H7 (cell line): ENCODE results near the gene PPP2R3B. TPM values are rescaled to one million over a fixed set of nuclear protein-coding genes. Genes with fewer than 3 reads are reported as not detected.

ENCODE experiments used
- DNase-seq: peaks from one replicate; pipeline ENCODE4 v3.0.0; 2012
- H3K27me3 ChIP-seq: 2 replicates; pipeline ENCODE4 v1.6.0; 2011; ENCODE audit warnings: mild to moderate bottlenecking, low read length; ENCODE audit not compliant: control insufficient read depth, insufficient read depth
- H3K36me3 ChIP-seq: replicated peaks from 2 replicates; pipeline ENCODE4 v1.5.1; 2011; ENCODE audit warnings: low read length; ENCODE audit not compliant: control insufficient read depth, insufficient read depth
- H3K4me3 ChIP-seq: 2 replicates; pipeline ENCODE4 v1.5.1; 2011; ENCODE audit warnings: low read depth, mild to moderate bottlenecking, control low read depth, low read length, moderate library complexity; ENCODE audit not compliant: insufficient read depth
- total RNA-seq: library from RNA; depleted of rRNA; stranded (reverse); fragments of >200 nt; shearing (Covaris generic); gene quantifications from 2 replicates; pipeline ENCODE4 v1.2.3, GENCODE V29; 2014

PPP2R3B gene
- total RNA-seq, 1 experiment from 2014 or later, result 63.1 TPM

- no peak overlapping the region for H3K4me3 ChIP-seq
- no peak for DNase-seq
- H3K36me3 ChIP-seq, result peaks cover 1% of the 10 kb centered on the region
- no peaks in the 10 kb centered on the region for H3K27me3 ChIP-seq
Observed at GRCh38 chrX:347351-348117, 39.2 kb downstream of the PPP2R3B start.

GRCh38 chrX:346034-346813, 40.5 kb downstream of the PPP2R3B start:
- Histone ChIP-seq H3K4me3 (no peak overlapping the region), H3K36me3 (no peaks in the 10 kb centered on the region; the same call in 1 of the 2 replicates)
- DNase-seq, result peak; percentile 80

DNA sequence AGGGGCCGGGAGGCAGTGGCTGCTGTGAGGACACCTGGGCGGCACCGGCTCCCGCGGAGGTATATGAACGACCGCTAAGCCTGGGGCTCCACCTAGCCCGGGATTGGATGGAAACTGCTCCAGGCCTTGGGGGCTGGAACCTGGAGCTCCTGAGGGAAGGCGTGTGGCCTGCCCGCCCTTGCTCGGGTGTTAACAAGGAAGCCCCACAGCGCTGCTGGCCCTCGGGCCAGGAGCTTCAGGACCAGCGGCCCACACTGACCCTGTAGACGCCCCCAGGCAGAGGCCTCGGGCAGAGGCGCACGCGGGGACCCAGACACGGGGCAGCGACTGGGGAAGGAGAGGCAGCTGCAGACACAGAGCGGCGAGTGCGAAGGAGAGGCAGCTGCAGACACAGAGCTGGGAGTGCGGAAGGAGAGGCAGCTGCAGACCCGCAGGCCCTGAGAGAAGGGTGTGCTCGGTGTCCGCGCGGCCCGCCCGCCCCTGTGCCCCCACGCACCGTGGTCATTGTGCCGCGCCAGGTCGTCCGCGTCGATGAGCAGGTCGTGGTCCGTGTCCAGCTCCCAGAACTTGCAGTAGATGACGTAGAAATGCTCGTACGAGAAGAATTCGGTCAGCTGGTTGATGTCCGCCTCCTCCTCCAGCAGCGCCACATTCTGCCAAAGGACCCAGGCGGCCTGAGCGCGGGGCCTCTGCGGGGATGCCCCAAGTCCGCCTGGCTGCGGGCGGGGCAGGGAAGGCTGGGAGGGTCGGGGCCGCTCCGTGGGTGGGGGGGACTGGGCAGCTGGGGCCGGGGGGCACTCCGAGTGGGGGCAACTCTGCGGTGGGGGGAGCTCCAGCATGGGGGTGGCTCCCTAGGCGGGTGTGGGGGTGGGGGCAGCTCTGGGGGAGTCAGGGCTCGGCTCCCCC, 41.4 kb downstream of the PPP2R3B start:
- no peak for DNase-seq
- H3K27me3 ChIP-seq, result no peaks in the 10 kb centered on the region
- H3K4me3 ChIP-seq, result no peak overlapping the region
- H3K36me3 ChIP-seq, result no peaks in the 10 kb centered on the region; the same call in 1 of the 2 replicates

More at GRCh38 chrX:346034-346813, 40.5 kb downstream of the PPP2R3B start:
- no peaks in the 10 kb centered on the region for H3K27me3 ChIP-seq

DNA sequence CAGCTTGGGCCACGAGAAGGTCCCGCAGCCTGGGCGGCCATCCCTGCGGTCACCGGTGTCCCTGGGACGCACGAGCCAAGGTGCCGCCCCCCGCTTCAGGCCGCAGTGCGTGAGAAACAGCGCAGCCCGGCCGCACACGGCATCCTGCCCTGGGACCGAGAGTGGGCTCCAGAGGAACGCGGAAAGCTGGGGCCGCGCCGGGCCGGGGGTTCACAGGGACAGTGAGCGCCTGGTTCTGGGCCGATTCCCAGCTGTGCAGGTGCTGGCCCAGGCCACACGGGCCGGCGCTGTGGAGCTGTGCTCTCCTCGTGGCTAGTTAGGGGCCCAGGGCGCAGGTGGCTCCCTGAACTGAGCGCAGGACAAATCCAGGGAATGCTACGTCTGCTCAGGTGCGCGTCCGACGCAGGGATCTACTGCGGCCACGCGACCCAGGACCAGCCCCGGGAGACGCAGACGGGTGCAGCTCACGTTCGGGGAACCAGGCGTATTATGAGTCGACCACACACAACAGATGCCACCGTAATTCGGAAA, 42.3 kb downstream of the PPP2R3B start:
- H3K27me3 ChIP-seq, result no peaks in the 10 kb centered on the region
- H3K4me3 ChIP-seq, result no peak overlapping the region
- no peak for DNase-seq
- no peaks in the 10 kb centered on the region; the same call in 1 of the 2 replicates for H3K36me3 ChIP-seq

- H3K4me3 ChIP-seq, result no peak overlapping the region
- no peaks in the 10 kb centered on the region for H3K27me3 ChIP-seq
- no peak for DNase-seq
- H3K36me3 ChIP-seq, result peaks cover 4% of the 10 kb centered on the region
Observed at GRCh38 chrX:341541-342101, 45.1 kb downstream of the PPP2R3B start.

DNA sequence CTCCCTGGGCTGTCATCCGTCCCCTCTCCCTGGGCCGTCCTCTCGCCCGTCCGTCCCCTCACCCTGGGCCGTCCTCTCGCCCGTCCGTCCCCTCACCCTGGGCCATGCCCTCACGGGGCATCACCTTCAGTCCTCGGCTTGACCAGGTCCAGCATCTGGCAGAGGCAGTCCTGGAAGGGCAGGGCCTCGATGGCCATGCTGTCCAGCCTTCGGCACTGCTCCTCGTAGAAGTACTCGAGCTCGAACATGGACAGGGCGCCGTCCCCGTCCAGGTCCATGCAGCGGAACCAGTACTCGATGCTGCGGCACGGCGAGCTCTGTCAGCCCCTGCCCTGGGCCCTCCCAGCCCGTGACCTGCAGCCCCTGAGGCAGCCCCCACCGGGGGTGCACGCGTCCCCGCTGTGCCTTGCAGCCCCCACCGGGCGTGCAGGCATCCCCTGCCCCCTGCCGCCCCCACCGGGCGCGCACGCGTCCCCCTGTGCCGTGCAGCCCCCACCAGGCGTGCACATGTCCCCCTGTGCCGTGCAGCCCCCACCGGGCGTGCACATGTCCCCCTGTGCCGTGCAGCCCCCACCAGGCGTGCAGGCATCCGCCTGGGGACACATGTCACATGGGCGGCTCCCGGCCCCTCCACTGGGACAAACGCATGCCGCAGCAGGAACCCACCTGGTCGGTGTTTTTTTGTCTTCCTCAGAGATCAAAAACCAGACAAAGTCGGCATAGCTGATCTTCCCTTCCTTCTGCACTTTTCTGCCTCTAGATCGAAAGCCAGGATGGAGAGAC, 45.9 kb downstream of the PPP2R3B start:
- H3K27me3 ChIP-seq, result no peaks in the 10 kb centered on the region
- peaks cover 4% of the 10 kb centered on the region for H3K36me3 ChIP-seq
- H3K4me3 ChIP-seq, result no peak overlapping the region
- DNase-seq, result no peak

GRCh38 chrX:340121-340520, 46.6 kb downstream of the PPP2R3B start:
- peaks cover 4% of the 10 kb centered on the region for H3K36me3 ChIP-seq
- no peaks in the 10 kb centered on the region for H3K27me3 ChIP-seq
- no peak for DNase-seq
- no peak overlapping the region for H3K4me3 ChIP-seq

DNA sequence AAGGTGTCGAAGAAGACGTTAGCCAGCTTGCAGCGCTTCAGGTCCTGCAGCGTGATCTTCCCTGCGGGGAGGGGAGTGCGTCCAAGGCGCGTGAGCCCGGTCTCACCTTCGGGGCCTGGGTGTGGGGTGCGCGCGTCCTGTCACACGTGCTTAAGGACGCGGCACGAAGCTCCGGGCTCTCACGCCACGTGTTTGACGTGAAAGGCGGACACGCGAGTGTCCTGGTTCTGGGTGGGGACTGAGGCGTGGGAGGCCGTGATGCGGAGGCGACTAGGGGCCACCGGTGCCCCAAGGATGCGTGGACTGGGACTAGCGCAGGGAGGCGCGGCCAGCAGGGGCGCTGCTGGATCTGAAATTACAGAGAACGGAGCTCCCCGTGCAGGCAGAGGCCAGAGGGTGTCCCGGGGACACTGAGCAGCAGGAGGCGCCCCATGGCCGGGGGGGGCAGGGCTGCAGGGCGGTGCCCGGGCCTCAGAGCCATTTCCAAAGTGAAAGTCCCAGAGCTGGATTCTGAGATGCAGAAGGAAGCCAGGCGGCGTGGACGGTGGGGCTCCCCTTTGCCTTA, 47.8 kb downstream of the PPP2R3B start:
- H3K27me3 ChIP-seq, result no peaks in the 10 kb centered on the region
- DNase-seq, result peak; percentile 73

DNA sequence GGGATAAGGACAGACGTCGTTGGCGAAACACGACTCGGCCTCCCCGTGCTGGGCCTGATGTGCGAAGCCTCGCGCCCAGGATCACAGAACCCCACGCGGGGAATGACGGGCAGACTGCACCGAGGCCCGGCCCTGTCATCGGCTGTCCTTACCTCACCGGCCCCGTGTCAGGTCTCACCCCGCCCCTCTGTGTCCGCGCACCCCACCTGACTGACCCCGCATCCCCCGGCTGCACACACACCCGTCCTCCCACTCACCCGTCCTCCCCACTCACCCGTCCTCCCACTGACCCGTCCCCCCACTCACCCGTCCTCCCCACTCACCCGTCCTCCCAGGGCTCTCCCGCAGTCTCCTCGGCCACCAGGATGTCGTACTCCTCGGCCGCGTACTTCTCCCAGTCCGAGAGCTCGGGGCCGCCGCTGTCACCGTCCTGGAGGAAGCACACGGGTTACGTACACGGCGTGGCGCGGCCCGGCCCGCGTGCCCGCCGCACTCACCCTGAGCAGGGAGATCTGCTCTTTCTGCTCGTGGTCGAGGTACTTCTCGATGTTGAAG, 48.3 kb downstream of the PPP2R3B start:
- no peak for DNase-seq
- peaks cover 4% of the 10 kb centered on the region for H3K36me3 ChIP-seq
- H3K4me3 ChIP-seq, result no peak overlapping the region
- no peaks in the 10 kb centered on the region for H3K27me3 ChIP-seq

More for the DNA sequence above, 47.8 kb downstream of the PPP2R3B start:
- Histone ChIP-seq H3K36me3 (peaks cover 4% of the 10 kb centered on the region; the same call in 1 of the 2 replicates), H3K4me3 (no peak overlapping the region)

GRCh38 chrX:337331-337831, 49.3 kb downstream of the PPP2R3B start:
- Histone ChIP-seq H3K4me3 (no peak overlapping the region), H3K27me3 (no peaks in the 10 kb centered on the region), H3K36me3 (peaks cover 4% of the 10 kb centered on the region)
- DNase-seq, result no peak

DNA sequence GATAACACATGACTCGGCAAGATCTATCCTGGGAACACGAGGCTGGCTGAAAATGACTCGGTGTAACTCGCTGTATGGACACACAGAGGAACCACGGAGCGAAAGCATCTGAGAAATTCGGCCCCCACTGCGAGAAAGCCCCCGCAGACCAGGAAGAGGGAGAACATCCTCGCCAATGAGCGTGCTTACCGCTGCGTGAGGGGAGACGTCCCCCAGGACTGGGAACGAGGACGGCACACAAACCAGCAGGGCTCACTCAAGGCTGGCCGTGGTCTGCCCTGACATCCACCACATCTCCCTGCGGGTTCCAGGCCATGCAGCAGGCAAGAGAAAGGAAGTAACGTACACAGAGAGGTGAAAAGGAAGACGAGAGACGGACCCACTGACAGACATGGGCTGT, 50.5 kb downstream of the PPP2R3B start:
- Histone ChIP-seq H3K36me3 (peaks cover 4% of the 10 kb centered on the region), H3K4me3 (no peak overlapping the region), H3K27me3 (peaks cover 3% of the 10 kb centered on the region; the same call in 1 of the 2 replicates)
- no peak for DNase-seq

DNA sequence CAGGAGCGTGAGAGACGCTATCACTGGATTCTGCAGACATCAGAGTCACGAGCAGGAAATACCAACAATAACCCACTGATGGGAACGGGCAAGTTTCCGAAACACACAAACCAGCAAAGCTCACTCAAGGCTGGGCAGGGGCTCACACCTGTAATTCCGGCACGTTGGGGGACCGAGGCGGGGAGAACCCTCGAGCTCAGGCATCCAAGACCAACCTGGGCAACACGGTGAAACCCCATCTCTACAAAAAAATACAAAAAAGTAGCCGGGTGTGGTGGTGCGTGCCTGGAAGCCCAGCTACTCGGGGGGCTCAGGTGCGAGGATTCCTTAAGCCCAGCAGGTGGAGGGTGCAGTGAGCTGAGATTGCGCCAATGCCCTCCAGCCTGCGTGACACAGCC, 51.0 kb downstream of the PPP2R3B start:
- H3K36me3 ChIP-seq, result peaks cover 4% of the 10 kb centered on the region
- no peak for DNase-seq
- peaks cover 5% of the 10 kb centered on the region; the same call in 1 of the 2 replicates for H3K27me3 ChIP-seq
- H3K4me3 ChIP-seq, result no peak overlapping the region
